ENCODE measurements around the gene MEGF9.

MEGF9 gene

GRCh38 chr9:120733190-120733589 lies 18.9 kb upstream of the MEGF9 start:
- no peak for DNase-seq (ENCODE audit: low read depth in 1 of 2, low spot score in 1 of 2)

- DNase-seq (ENCODE audit: low read depth in 1 of 2, low spot score in 1 of 2): no peak
These were observed 16.6 kb upstream of the MEGF9 start for GRCh38 chr9:120730654-120731514.

GRCh38 chr9:120729791-120730241 lies 15.5 kb upstream of the MEGF9 start:
- DNase-seq (ENCODE audit: low read depth in 1 of 2, low spot score in 1 of 2): no peak

- DNase-seq (ENCODE audit: low read depth in 1 of 2, low spot score in 1 of 2): no peak
These were observed 12.2 kb upstream of the MEGF9 start for GRCh38 chr9:120726484-120726883.

- DNase-seq (ENCODE audit: low read depth in 1 of 2, low spot score in 1 of 2): no peak
These were observed 11.6 kb upstream of the MEGF9 start for GRCh38 chr9:120725907-120726306.

GRCh38 chr9:120724757-120725400 lies 10.6 kb upstream of the MEGF9 start:
- DNase-seq (ENCODE audit: low read depth in 1 of 2, low spot score in 1 of 2): no peak

GRCh38 chr9:120723565-120723964 lies 9.3 kb upstream of the MEGF9 start:
- DNase-seq (ENCODE audit: low read depth in 1 of 2, low spot score in 1 of 2): no peak

- DNase-seq (ENCODE audit: low read depth in 1 of 2, low spot score in 1 of 2): no peak
These were observed 6.1 kb upstream of the MEGF9 start for GRCh38 chr9:120720404-120720803.

- DNase-seq (ENCODE audit: low read depth in 1 of 2, low spot score in 1 of 2): no peak
These were observed 4.0 kb upstream of the MEGF9 start for GRCh38 chr9:120718316-120718715.

- no peak for DNase-seq (ENCODE audit: low read depth in 1 of 2, low spot score in 1 of 2)
These were observed 2.9 kb upstream of the MEGF9 start for GRCh38 chr9:120717176-120717575.

GRCh38 chr9:120716483-120716882 lies 2.2 kb upstream of the MEGF9 start:
- DNase-seq (ENCODE audit: low read depth in 1 of 2, low spot score in 1 of 2): no peak

- no peak for DNase-seq (ENCODE audit: low read depth in 1 of 2, low spot score in 1 of 2)
These were observed 1.2 kb upstream of the MEGF9 start for GRCh38 chr9:120715389-120715924.

GRCh38 chr9:120714846-120715388 lies 647 bp upstream of the MEGF9 start:
- no peak for DNase-seq (ENCODE audit: low read depth in 1 of 2, low spot score in 1 of 2)

GRCh38 chr9:120713257-120714087 lies 798 bp downstream of the MEGF9 start:
- no peak for DNase-seq (ENCODE audit: low read depth in 1 of 2, low spot score in 1 of 2)

GRCh38 chr9:120712539-120713031 lies 1.7 kb downstream of the MEGF9 start:
- DNase-seq (ENCODE audit: low read depth in 1 of 2, low spot score in 1 of 2): no peak

GRCh38 chr9:120711841-120712538 lies 2.3 kb downstream of the MEGF9 start:
- no peak for DNase-seq (ENCODE audit: low read depth in 1 of 2, low spot score in 1 of 2)

- no peak for DNase-seq (ENCODE audit: low read depth in 1 of 2, low spot score in 1 of 2)
These were observed 2.9 kb downstream of the MEGF9 start for GRCh38 chr9:120711354-120711753.

GRCh38 chr9:120710110-120710981 lies 3.9 kb downstream of the MEGF9 start:
- DNase-seq (ENCODE audit: low read depth in 1 of 2, low spot score in 1 of 2): no peak

- no peak for DNase-seq (ENCODE audit: low read depth in 1 of 2, low spot score in 1 of 2)
These were observed 5.6 kb downstream of the MEGF9 start for GRCh38 chr9:120708526-120709224.
